HCT116 (cell line): Measurements from ENCODE around the gene EZH1. TPM values are rescaled to one million over a fixed set of nuclear protein-coding genes. Genes with fewer than 3 reads are reported as not detected.

Experiments
- ATAC-seq: fragments of 200-7000 bp; cut with Tn5 transposase; 2 replicates; pipeline ENCODE4 v1.9.1; 2020; ENCODE audit warnings: mild to moderate bottlenecking, moderate library complexity
- BruUV-seq: library from RNA; stranded (reverse); fragments of 400-500 nt; replicated peaks from 2 replicates; lab custom pipeline; 2021; lab: Mats Ljungman, UMichigan
- CTCF ChIA-PET: fragments of 300-600 bp; sonication (Branson Sonifier 250); formaldehyde crosslinking; loops from one replicate; lab custom pipeline; 2021; ENCODE audit warnings: antibody characterized with exemption; lab: Charles Lee
- POLR2A ChIA-PET: fragments of 300-600, 350-600 bp; sonication (Branson Sonifier 250); formaldehyde crosslinking; loops from one replicate; lab custom pipeline; 2021; ENCODE audit warnings: antibody characterized with exemption; lab: Charles Lee
- RAD21 ChIA-PET, 2 experiments: fragments of 300-600 bp; sonication (Branson Sonifier 250); formaldehyde crosslinking; loops; one replicate each; lab custom pipeline; 2023; ENCODE audit warnings: low total read pairs in 2 of 2; ENCODE audit not compliant: uncharacterized antibody in 2 of 2, unreplicated experiment in 2 of 2, low non-redundant PET in 1 of 2; lab: Charles Lee
- DNase-seq: peaks from one replicate; pipeline ENCODE4 v3.0.0-alpha.2; 2010; ENCODE audit warnings: low read depth, low spot score
- H2AFZ ChIP-seq: fragments of 200-600 bp; shearing (Covaris generic), sonication (generic); 2 replicates; pipeline ENCODE4 v1.6.1; 2017; ENCODE audit warnings: low read depth, mixed run types, mixed read lengths, antibody characterized with exemption, low read length; ENCODE audit not compliant: poor library complexity, severe bottlenecking
- H3K27ac ChIP-seq: 2 replicates; pipeline ENCODE4 v1.5.1; 2012; ENCODE audit warnings: low read depth, low read length
- H3K27me3 ChIP-seq: fragments of 200-600 bp; sonication (generic); 2 replicates; pipeline ENCODE4 v1.6.1; 2016; ENCODE audit warnings: mixed run types, low read length, mixed read lengths; ENCODE audit not compliant: insufficient read depth
- H3K36me3 ChIP-seq, 2 experiments: fragments of 200-500 bp in 1 of 2; fragments of 200-600 bp in 1 of 2; sonication (Bioruptor generic) in 1 of 2; sonication (generic) in 1 of 2; 2 replicates each; pipeline versions ENCODE4 v1.5.1 to v1.6.1; 2014 to 2016; ENCODE audit warnings: low read length in 2 of 2, inconsistent platforms in 1 of 2, mixed read lengths in 1 of 2, mixed run types in 1 of 2; ENCODE audit not compliant: insufficient read depth in 2 of 2, control insufficient read depth in 1 of 2
- H3K4me1 ChIP-seq, 2 experiments: fragments of 200-600 bp in 1 of 2; sonication (generic) in 1 of 2; 2 replicates each; pipeline versions ENCODE4 v1.5.1 to v1.6.1; 2012 to 2017; ENCODE audit warnings: low read length in 2 of 2, inconsistent platforms in 1 of 2, mild to moderate bottlenecking in 1 of 2, mixed read lengths in 1 of 2, mixed run types in 1 of 2, moderate library complexity in 1 of 2; ENCODE audit not compliant: insufficient read depth in 2 of 2, control insufficient read depth in 1 of 2
- H3K4me2 ChIP-seq: fragments of 200-600 bp; sonication (generic); 2 replicates; pipeline ENCODE4 v1.6.1; 2017; ENCODE audit warnings: mixed run types, low read length, mixed read lengths
- H3K4me3 ChIP-seq, 2 experiments: fragments of 200-600 bp in 1 of 2; sonication (generic) in 1 of 2; replicated peaks in 1 of 2; 2 replicates each; pipeline ENCODE4 v1.5.1; 2011 to 2016; ENCODE audit warnings: low read length in 2 of 2, control low read depth in 1 of 2, low read depth in 1 of 2, mild to moderate bottlenecking in 1 of 2, mixed read lengths in 1 of 2, mixed run types in 1 of 2
- H3K79me2 ChIP-seq: fragments of 200-600 bp; sonication (generic); 2 replicates; pipeline ENCODE4 v1.6.1; 2017; ENCODE audit warnings: mild to moderate bottlenecking, mixed run types, low read length, moderate library complexity, mixed read lengths; ENCODE audit not compliant: insufficient read depth
- H3K9ac ChIP-seq: fragments of 200-600 bp; sonication (generic); 2 replicates; pipeline ENCODE4 v1.6.1; 2016; ENCODE audit warnings: low read length, mixed read lengths
- H3K9me2 ChIP-seq: fragments of 200-600 bp; sonication (generic), shearing (Covaris generic); 2 replicates; pipeline ENCODE4 v1.6.1; 2017; ENCODE audit warnings: mixed run types, mild to moderate bottlenecking, moderate library complexity; ENCODE audit not compliant: insufficient read depth
- H3K9me3 ChIP-seq, 2 experiments: fragments of 200-500 bp in 1 of 2; fragments of 200-600 bp in 1 of 2; sonication (Bioruptor generic) in 1 of 2; sonication (generic) in 1 of 2; 2 replicates each; pipeline ENCODE4 v1.6.1; 2014 to 2017; ENCODE audit warnings: low read length in 2 of 2, mixed read lengths in 2 of 2, inconsistent platforms in 1 of 2, low read depth in 1 of 2, mild to moderate bottlenecking in 1 of 2, mixed run types in 1 of 2, moderate library complexity in 1 of 2; ENCODE audit not compliant: control insufficient read depth in 1 of 2, insufficient read depth in 1 of 2
- H4K20me1 ChIP-seq: fragments of 200-600 bp; sonication (generic), shearing (Covaris generic); 2 replicates; pipeline ENCODE4 v1.6.1; 2017; ENCODE audit warnings: mixed run types, mild to moderate bottlenecking, moderate library complexity; ENCODE audit not compliant: insufficient read depth
- ATF3 ChIP-seq: IDR thresholded peaks from 2 replicates; pipeline ENCODE4 v1.6.1; 2012
- CBX3 ChIP-seq: IDR thresholded peaks from 2 replicates; pipeline ENCODE4 v1.6.1; 2012; ENCODE audit warnings: low read depth
- CTCF ChIP-seq, 3 experiments: fragments of 200-600 bp in 1 of 3; sonication (generic) in 1 of 3; IDR thresholded peaks in 2 of 3; conservative IDR thresholded peaks in 1 of 3; 2 replicates each; pipeline ENCODE4 v1.5.1; 2012 to 2017; ENCODE audit warnings: low read depth in 2 of 3, low read length in 2 of 3, antibody characterized with exemption in 1 of 3, borderline replicate concordance in 1 of 3, control low read depth in 1 of 3, mild to moderate bottlenecking in 1 of 3, mixed read lengths in 1 of 3, mixed run types in 1 of 3, moderate library complexity in 1 of 3; ENCODE audit not compliant: insufficient read depth in 1 of 3
- EGR1 ChIP-seq: IDR thresholded peaks from 2 replicates; pipeline ENCODE4 v1.6.1; 2012; ENCODE audit warnings: low read depth
- ELF1 ChIP-seq: IDR thresholded peaks from 2 replicates; pipeline ENCODE4 v1.6.1; 2012; ENCODE audit warnings: low read depth, borderline replicate concordance
- EZH2phosphoT487 ChIP-seq: fragments of 200-600 bp; IDR thresholded peaks from 2 replicates; pipeline ENCODE4 v1.6.1; 2018; ENCODE audit warnings: antibody characterized with exemption, borderline replicate concordance
- FOSL1 ChIP-seq: IDR thresholded peaks from 2 replicates; pipeline ENCODE4 v1.6.1; 2012; ENCODE audit warnings: low read depth
- JUND ChIP-seq: IDR thresholded peaks from 2 replicates; pipeline ENCODE4 v1.6.1; 2012
- MAX ChIP-seq: IDR thresholded peaks from 2 replicates; pipeline ENCODE4 v1.6.1; 2012
- POLR2A ChIP-seq: IDR thresholded peaks from 2 replicates; pipeline ENCODE4 v1.7.0; 2011; ENCODE audit warnings: borderline replicate concordance; ENCODE audit not compliant: insufficient read depth, insufficient read length; ENCODE audit errors: extremely low read depth
- POLR2AphosphoS5 ChIP-seq: IDR thresholded peaks from 2 replicates; pipeline ENCODE4 v1.6.1; 2011; ENCODE audit warnings: mild to moderate bottlenecking, low read depth, low read length, moderate library complexity
- RAD21 ChIP-seq: IDR thresholded peaks from 2 replicates; pipeline ENCODE4 v1.6.1; 2012; ENCODE audit warnings: low read depth, mild to moderate bottlenecking
- REST ChIP-seq: IDR thresholded peaks from 2 replicates; pipeline ENCODE4 v1.6.1; 2012; ENCODE audit warnings: low read depth
- SIN3A ChIP-seq: IDR thresholded peaks from 2 replicates; pipeline ENCODE4 v1.6.1; 2012; ENCODE audit warnings: low read depth
- SRF ChIP-seq: IDR thresholded peaks from 2 replicates; pipeline ENCODE4 v1.6.1; 2012; ENCODE audit warnings: low read depth
- TCF7L2 ChIP-seq: IDR thresholded peaks from 2 replicates; pipeline ENCODE4 v1.7.0; 2011; ENCODE audit warnings: borderline replicate concordance, inconsistent platforms; ENCODE audit not compliant: insufficient read depth, insufficient read length; ENCODE audit errors: extremely low read depth
- ZBTB33 ChIP-seq: IDR thresholded peaks from 2 replicates; pipeline ENCODE4 v1.6.1; 2011; ENCODE audit warnings: mild to moderate bottlenecking, low read length, moderate library complexity; ENCODE audit not compliant: insufficient replicate concordance; ENCODE audit errors: extremely low read depth
- ZFX ChIP-seq: fragments of 450-650 bp; IDR thresholded peaks from 2 replicates; pipeline ENCODE4 v1.6.1; 2017
- ZNF274 ChIP-seq: fragments of 200-500 bp; sonication (Bioruptor generic); IDR thresholded peaks from 2 replicates; pipeline ENCODE4 v1.6.1; 2014; ENCODE audit warnings: mild to moderate bottlenecking, low read depth, low read length, inconsistent platforms
- intact Hi-C: fragments of 100-400 bp; cut with micrococcal nuclease; formaldehyde crosslinking; loops from 2 replicates; pipeline ENCODE4 v1.10.0; 2022
- total RNA-seq: library from RNA; stranded (reverse); gene quantifications from one replicate; pipeline ENCODE4 v1.2.1, GENCODE V29; 2021; ENCODE audit not compliant: unreplicated experiment

EZH1 gene
- total RNA-seq, 1 experiment from 2014 or later, result 29.3 TPM

GRCh38 chr17:42660692-42661345 is 84.0 kb downstream of the EZH1 start:
- peak overlapping the region; percentile 57 for H3K27ac ChIP-seq
- H3K79me2 ChIP-seq, result no peaks in the 10 kb centered on the region
- peak; percentile 37 for ATAC-seq
- no peaks in the 10 kb centered on the region; a peak in 1 of 4 replicates for H3K9me3 ChIP-seq
- H3K36me3 ChIP-seq, result peaks cover 0 to 3% of the 10 kb centered on the region in 2 experiments; a peak in 1 of 4 replicates
- no peak overlapping the region for H2AFZ ChIP-seq
- H3K27me3 ChIP-seq, result no peaks in the 10 kb centered on the region
- no peaks in the 10 kb centered on the region for H3K9me2 ChIP-seq
- peak overlapping the region; percentile 41 for H3K9ac ChIP-seq
- intact Hi-C loops, result no loop called here
- ChIA-PET CTCF (interaction anchor here (1.0 to 2.5 kb wide), 6 partner anchors 13 to 113 kb away, joined by 3 to 9 read pairs (median 6); partner anchors contain the start of genes PLEKHH3, RETREG3 and TUBG1), POLR2A (interaction anchor here (0.9 to 2.7 kb wide), 3 partner anchors 9 to 16 kb away, joined by 3 to 7 read pairs (median 3); partner anchors contain the start of gene PLEKHH3), RAD21 (interaction anchor here in 1 of 2 experiments (0.6 to 2.0 kb wide), 2 partner anchors 36 to 51 kb away, joined by 3 to 4 read pairs; partner anchors contain the start of genes RETREG3 and TUBG1)
- H3K4me3 ChIP-seq, result peak overlapping the region; percentile 36 to 74
- no peaks in the 10 kb centered on the region for H4K20me1 ChIP-seq
- peaks cover 20 to 36% of the 10 kb centered on the region in 2 experiments for H3K4me1 ChIP-seq
- no peak for DNase-seq
- H3K4me2 ChIP-seq, result peak overlapping the region; percentile 96
- no TSS peak for BruUV-seq
- peak; percentile 75 for TF ChIP-seq FOSL1
- TF ChIP-seq EGR1, result no peak
- TF ChIP-seq SRF, result no peak
- no peak for TF ChIP-seq ATF3
- TF ChIP-seq TCF7L2, result peak; percentile 6
- TF ChIP-seq SIN3A, result no peak
- TF ChIP-seq ELF1, result no peak
- no peak for TF ChIP-seq RAD21
- no peak for TF ChIP-seq EZH2phosphoT487
- no peak for TF ChIP-seq ZFX
- peak; percentile 80 for TF ChIP-seq JUND
- peak; percentile 43; the same call in 1 of the 2 replicates for TF ChIP-seq CBX3
- TF ChIP-seq POLR2AphosphoS5, result no peak
- no peak for TF ChIP-seq ZBTB33
- no peak for TF ChIP-seq CTCF (IDR thresholded peaks at IDR 0.05 in 2 of 3, conservative IDR thresholded peaks at IDR 0.05 in 1 of 3; ENCODE audit: borderline replicate concordance in 1 of 3, insufficient read depth in 1 of 3, low read depth in 2 of 3, low read length in 2 of 3)
- no peak for TF ChIP-seq ZNF274
- no peak for TF ChIP-seq POLR2A
- TF ChIP-seq MAX, result peak; percentile 23; the same call in 1 of the 2 replicates
- TF ChIP-seq REST, result no peak
